GM12878 (cell line): Measurements from ENCODE around the gene TRAK2. TPM values are rescaled to one million over a fixed set of nuclear protein-coding genes. Genes with fewer than 3 reads are reported as not detected.

Source experiments
- ATAC-seq: fragments of 200-7000 bp; cut with Tn5 transposase; 3 replicates; pipeline ENCODE4 v1.9.1; 2020; ENCODE audit warnings: mild to moderate bottlenecking, moderate library complexity
- BruUV-seq: library from RNA; stranded (reverse); fragments of 400-500 nt; replicated peaks from 2 replicates; lab custom pipeline; 2021; lab: Mats Ljungman, UMichigan
- CTCF ChIA-PET: fragments of 300-600 bp; sonication (Branson Sonifier 250); formaldehyde crosslinking; extraction: SDS; loops from one replicate; lab custom pipeline; 2021; ENCODE audit warnings: inconsistent platforms; lab: Yijun Ruan, JAX
- POLR2A ChIA-PET: fragments of 350-600 bp; formaldehyde crosslinking; extraction: SDS; loops from one replicate; lab custom pipeline; 2021; ENCODE audit warnings: inconsistent platforms; lab: Charles Lee
- RAD21 ChIA-PET: fragments of 300-600 bp; sonication (Branson Sonifier 250); formaldehyde crosslinking; loops from one replicate; lab custom pipeline; 2023; ENCODE audit warnings: antibody characterized with exemption; ENCODE audit not compliant: unreplicated experiment; lab: Charles Lee
- SMC1A ChIA-PET: fragments of 300-600 bp; sonication (Branson Sonifier 250); formaldehyde crosslinking; loops from one replicate; lab custom pipeline; 2023; ENCODE audit not compliant: unreplicated experiment, uncharacterized antibody; lab: Charles Lee
- DNase-seq: peaks from one replicate; pipeline ENCODE4 v3.0.0-alpha.2; 2011; ENCODE audit warnings: low read depth, low spot score
- FAIRE-seq: peaks from 3 replicates; lab custom pipeline; 2011; peaks lifted over from hg19 to GRCh38; lab: Jason Lieb, UNC
- H2AFZ ChIP-seq: 2 replicates; pipeline ENCODE4 v1.6.0; 2011; ENCODE audit warnings: low read depth, low read length, control low read depth; ENCODE audit not compliant: control insufficient read depth
- H3K27ac ChIP-seq: 2 replicates; pipeline ENCODE4 v1.5.1; 2011; ENCODE audit warnings: control low read depth; ENCODE audit not compliant: control insufficient read depth, insufficient read depth
- H3K27me3 ChIP-seq, 2 experiments: replicated peaks in 1 of 2; 2 replicates each; pipeline versions ENCODE4 v1.6.0 to v1.6.1; 2011; ENCODE audit warnings: low read length in 1 of 2; ENCODE audit not compliant: control insufficient read depth in 2 of 2, insufficient read depth in 2 of 2
- H3K36me3 ChIP-seq, 2 experiments: 2 replicates each; pipeline ENCODE4 v1.5.1; 2011; ENCODE audit warnings: low read length in 1 of 2; ENCODE audit not compliant: control insufficient read depth in 2 of 2, insufficient read depth in 2 of 2
- H3K4me1 ChIP-seq: 2 replicates; pipeline ENCODE4 v1.6.1; 2011; ENCODE audit warnings: mild to moderate bottlenecking, low read length, moderate library complexity, mixed read lengths; ENCODE audit not compliant: control insufficient read depth, insufficient read depth
- H3K4me2 ChIP-seq: 2 replicates; pipeline ENCODE4 v1.6.0; 2011; ENCODE audit warnings: control low read depth; ENCODE audit not compliant: control insufficient read depth, insufficient read depth
- H3K4me3 ChIP-seq: fragments of 200-600 bp; sonication (generic); 2 replicates; pipeline ENCODE4 v1.5.1; 2016
- H3K79me2 ChIP-seq: 2 replicates; pipeline ENCODE4 v1.6.0; 2011; ENCODE audit warnings: low read length; ENCODE audit not compliant: control insufficient read depth, insufficient read depth
- H3K9ac ChIP-seq: 2 replicates; pipeline ENCODE4 v1.8.0; 2011; ENCODE audit warnings: low read length, control low read depth, mixed read lengths; ENCODE audit not compliant: control insufficient read depth, insufficient read depth
- H3K9me3 ChIP-seq: replicated peaks from 3 replicates; pipeline ENCODE4 v1.5.1; 2011; ENCODE audit warnings: mild to moderate bottlenecking, low read length; ENCODE audit not compliant: control insufficient read depth, insufficient read depth
- H4K20me1 ChIP-seq: 2 replicates; pipeline ENCODE4 v1.6.0; 2011; ENCODE audit not compliant: control insufficient read depth, insufficient read depth
- CBX3 ChIP-seq: fragments of 200-600 bp; sonication (generic); IDR thresholded peaks from 2 replicates; pipeline ENCODE4 v1.6.1; 2016; ENCODE audit warnings: low read depth, borderline replicate concordance
- E2F8 ChIP-seq: fragments of 450-650 bp; IDR thresholded peaks from 2 replicates; pipeline ENCODE4 v1.6.1; 2018; ENCODE audit warnings: mild to moderate bottlenecking, low read depth, moderate library complexity; ENCODE audit not compliant: partially characterized antibody
- EGR1 ChIP-seq, 2 experiments: IDR thresholded peaks; 1 replicate in 1 of 2; 2 replicates in 1 of 2; pipeline ENCODE4 v1.6.1; 2011 to 2012; ENCODE audit warnings: low read depth in 2 of 2, low read length in 2 of 2, borderline replicate concordance in 1 of 2, mild to moderate bottlenecking in 1 of 2, moderate library complexity in 1 of 2
- NFYB ChIP-seq: IDR thresholded peaks from 2 replicates; pipeline ENCODE4 v1.6.1; 2011; ENCODE audit warnings: low read depth, mild to moderate bottlenecking, low read length, improper control_type of control experiment, moderate library complexity; ENCODE audit not compliant: insufficient read depth
- TCF3 ChIP-seq: IDR thresholded peaks from 2 replicates; pipeline ENCODE4 v1.6.1; 2012; ENCODE audit warnings: low read depth, mild to moderate bottlenecking, low read length, borderline replicate concordance; ENCODE audit not compliant: insufficient read depth
- WGBS: methylation state at CpG from one replicate; pipeline ENCODE4 v1.1.6; 2016; ENCODE audit warnings: low lambda C conversion rate; ENCODE audit not compliant: insufficient replicate concordance, insufficient coverage; ENCODE audit errors: missing lambda C conversion rate; 5-methylcytosine and 5-hydroxymethylcytosine counted together
- in situ Hi-C: fragments of 300-500 bp; cut with MboI; formaldehyde crosslinking; loops from 9 replicates; pipeline ENCODE4 v1.14.3; 2018; ENCODE audit warnings: mixed read lengths
- intact Hi-C: fragments of 100-400 bp; cut with micrococcal nuclease; formaldehyde crosslinking; loops from one replicate; pipeline ENCODE4 v1.14.2; 2022; ENCODE audit not compliant: unreplicated experiment
- polyA plus RNA-seq, 11 experiments: library from polyadenylated mRNA; depleted of rRNA in 4 of 11; unstranded in 6 of 11; stranded (reverse) in 5 of 11; fragments of >200 nt; fragmentation: Nextera tagmentation in 4 of 11; fragmentation: Illumina TruSeq in 1 of 11; extraction: Ambion mirVana in 4 of 11; extraction: Trizol in 1 of 11; gene quantifications; 1 replicate in 1 of 11; 2 replicates in 10 of 11; pipeline versions ENCODE4 v1.2.1 to v1.2.3, GENCODE V29; 2011 to 2016; ENCODE audit warnings: inconsistent platforms in 2 of 11, missing spikeins in 2 of 11, low read depth in 1 of 11
- total RNA-seq, 4 experiments: library from RNA; depleted of rRNA in 3 of 4; stranded (reverse); fragments of >200 nt in 3 of 4; fragmentation: Illumina TruSeq in 1 of 4; extraction: Trizol in 1 of 4; gene quantifications; 2 replicates each; pipeline versions ENCODE4 v1.2.1 to v1.2.3, GENCODE V29; 2013 to 2021
- TF ChIP-seq, protein P1 (sequence below): IDR thresholded peaks from 2 replicates; pipeline ENCODE4 v1.6.1; 2011; ENCODE audit warnings: borderline replicate concordance, low read depth, mild to moderate bottlenecking, moderate library complexity, mixed read lengths, low read length; ENCODE audit not compliant: insufficient read depth; ENCODE audit errors: extremely low read length
- TF ChIP-seq, protein P2 (sequence below): fragments of 450-650 bp; IDR thresholded peaks from 2 replicates; pipeline ENCODE4 v1.6.1; 2017; ENCODE audit warnings: mild to moderate bottlenecking, moderate library complexity

Gene TRAK2
- total and polyA plus RNA-seq, 10 of the 15 experiments (the other 5 are each of a cell fraction or from before 2014, with no cell fraction given) = 5.2 to 20.0 (median 11.8) TPM

DNA sequence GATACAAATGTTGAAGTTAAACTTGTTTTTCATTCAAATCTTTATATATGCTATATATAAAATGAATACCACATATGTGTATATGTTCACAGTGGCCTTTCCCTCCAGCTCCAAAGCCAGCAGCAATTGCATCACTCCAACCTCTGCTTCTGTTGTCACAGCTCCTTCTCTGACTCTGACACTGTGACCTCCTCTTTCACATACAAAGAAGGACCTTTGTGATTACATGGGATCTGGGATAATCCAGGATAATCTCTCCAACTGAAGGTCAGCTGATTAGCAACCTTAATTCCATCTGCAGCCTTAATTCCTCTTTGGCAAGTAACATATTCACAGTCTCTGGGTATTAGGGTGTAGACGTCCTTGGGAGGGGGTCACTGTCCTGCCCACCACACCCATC is 102.5 kb downstream of the TRAK2 start:
- no peak overlapping the region for H3K4me3 ChIP-seq
- no peaks in the 10 kb centered on the region for H4K20me1 ChIP-seq
- DNase-seq (no peak), ATAC-seq (no peak), FAIRE-seq (no peak)
- RAD21 ChIA-PET = interaction anchor here (1.3 to 1.9 kb wide), 2 partner anchors 15 to 115 kb away, joined by 3 to 5 read pairs; no protein-coding TSS in a partner anchor
- H3K9me3 ChIP-seq = no peaks in the 10 kb centered on the region
- CTCF ChIA-PET = interaction anchor here (4.5 kb wide), 1 partner anchor 15 kb away, joined by 20 read pairs; no protein-coding TSS in a partner anchor
- SMC1A ChIA-PET = no interaction called here
- H3K79me2 ChIP-seq = no peaks in the 10 kb centered on the region
- H3K27me3 ChIP-seq = no peaks in the 10 kb centered on the region
- no peak overlapping the region for H3K4me2 ChIP-seq
- 0% methylated on average over 1 of the region's 1 CpG for WGBS
- no peaks in the 10 kb centered on the region for H3K36me3 ChIP-seq
- no peak overlapping the region for H3K27ac ChIP-seq
- no peak overlapping the region for H3K9ac ChIP-seq
- no TSS peak for BruUV-seq
- TF ChIP-seq EGR1 (IDR thresholded peaks at IDR 0.05; ENCODE audit: borderline replicate concordance in 1 of 2, low read depth in 2 of 2, low read length in 2 of 2) (no peak), NFYB (no peak), CBX3 (no peak), TCF3 (no peak), E2F8 (no peak)
- TF ChIP-seq, protein P1, sequence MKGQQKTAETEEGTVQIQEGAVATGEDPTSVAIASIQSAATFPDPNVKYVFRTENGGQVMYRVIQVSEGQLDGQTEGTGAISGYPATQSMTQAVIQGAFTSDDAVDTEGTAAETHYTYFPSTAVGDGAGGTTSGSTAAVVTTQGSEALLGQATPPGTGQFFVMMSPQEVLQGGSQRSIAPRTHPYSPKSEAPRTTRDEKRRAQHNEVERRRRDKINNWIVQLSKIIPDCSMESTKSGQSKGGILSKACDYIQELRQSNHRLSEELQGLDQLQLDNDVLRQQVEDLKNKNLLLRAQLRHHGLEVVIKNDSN = no peak
- TF ChIP-seq, protein P2, sequence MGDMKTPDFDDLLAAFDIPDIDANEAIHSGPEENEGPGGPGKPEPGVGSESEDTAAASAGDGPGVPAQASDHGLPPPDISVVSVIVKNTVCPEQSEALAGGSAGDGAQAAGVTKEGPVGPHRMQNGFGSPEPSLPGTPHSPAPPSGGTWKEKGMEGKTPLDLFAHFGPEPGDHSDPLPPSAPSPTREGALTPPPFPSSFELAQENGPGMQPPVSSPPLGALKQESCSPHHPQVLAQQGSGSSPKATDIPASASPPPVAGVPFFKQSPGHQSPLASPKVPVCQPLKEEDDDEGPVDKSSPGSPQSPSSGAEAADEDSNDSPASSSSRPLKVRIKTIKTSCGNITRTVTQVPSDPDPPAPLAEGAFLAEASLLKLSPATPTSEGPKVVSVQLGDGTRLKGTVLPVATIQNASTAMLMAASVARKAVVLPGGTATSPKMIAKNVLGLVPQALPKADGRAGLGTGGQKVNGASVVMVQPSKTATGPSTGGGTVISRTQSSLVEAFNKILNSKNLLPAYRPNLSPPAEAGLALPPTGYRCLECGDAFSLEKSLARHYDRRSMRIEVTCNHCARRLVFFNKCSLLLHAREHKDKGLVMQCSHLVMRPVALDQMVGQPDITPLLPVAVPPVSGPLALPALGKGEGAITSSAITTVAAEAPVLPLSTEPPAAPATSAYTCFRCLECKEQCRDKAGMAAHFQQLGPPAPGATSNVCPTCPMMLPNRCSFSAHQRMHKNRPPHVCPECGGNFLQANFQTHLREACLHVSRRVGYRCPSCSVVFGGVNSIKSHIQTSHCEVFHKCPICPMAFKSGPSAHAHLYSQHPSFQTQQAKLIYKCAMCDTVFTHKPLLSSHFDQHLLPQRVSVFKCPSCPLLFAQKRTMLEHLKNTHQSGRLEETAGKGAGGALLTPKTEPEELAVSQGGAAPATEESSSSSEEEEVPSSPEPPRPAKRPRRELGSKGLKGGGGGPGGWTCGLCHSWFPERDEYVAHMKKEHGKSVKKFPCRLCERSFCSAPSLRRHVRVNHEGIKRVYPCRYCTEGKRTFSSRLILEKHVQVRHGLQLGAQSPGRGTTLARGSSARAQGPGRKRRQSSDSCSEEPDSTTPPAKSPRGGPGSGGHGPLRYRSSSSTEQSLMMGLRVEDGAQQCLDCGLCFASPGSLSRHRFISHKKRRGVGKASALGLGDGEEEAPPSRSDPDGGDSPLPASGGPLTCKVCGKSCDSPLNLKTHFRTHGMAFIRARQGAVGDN = no peak
- TF ChIP-seq, all 136 proteins: peak for 0
- Histone ChIP-seq H2AFZ (no peak overlapping the region), H3K4me1 (no peaks in the 10 kb centered on the region)
- in situ Hi-C loops (no loop called here), intact Hi-C loops (no loop called here)
- POLR2A ChIA-PET = no interaction called here
